GM21447 (cell line): ENCODE results near the gene ZGPAT.
A peak's percentile ranks its signal among the peaks of the same experiment; 100 is the strongest.

Experiments
- ATAC-seq: cut with Tn5 transposase; IDR thresholded peaks from one replicate; pipeline ENCODE4 v1.9.1; 2021; ENCODE audit not compliant: unreplicated experiment

ZGPAT gene

GRCh38 chr20:63733117-63733516 lies 25.3 kb downstream of the ZGPAT start:
- ATAC-seq: no peak

DNA sequence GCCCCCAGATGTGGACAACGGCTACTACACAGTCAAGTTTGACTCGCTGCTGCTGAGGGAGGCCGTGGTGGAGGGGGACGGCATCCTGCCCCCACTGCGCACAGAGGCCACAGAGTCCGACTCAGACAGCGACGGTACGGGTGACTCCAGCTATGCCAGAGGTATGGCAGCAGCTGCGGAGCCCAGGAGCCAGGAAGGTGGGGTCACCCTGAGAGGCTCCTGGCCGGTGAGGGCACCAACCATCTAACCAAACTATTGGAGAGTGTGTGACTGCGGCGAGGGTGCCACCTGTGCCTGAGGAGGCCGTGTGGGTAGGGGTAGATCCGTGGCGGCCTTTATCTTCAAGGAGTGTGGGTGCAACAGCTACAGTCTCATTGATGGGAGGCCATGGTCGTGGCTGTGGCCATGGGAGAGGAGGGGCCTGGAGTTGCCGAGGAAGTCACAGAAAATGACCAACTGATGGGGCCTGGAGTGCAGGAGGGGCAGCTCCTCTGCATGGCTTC lies 25.8 kb downstream of the ZGPAT start:
- ATAC-seq: no peak

DNA sequence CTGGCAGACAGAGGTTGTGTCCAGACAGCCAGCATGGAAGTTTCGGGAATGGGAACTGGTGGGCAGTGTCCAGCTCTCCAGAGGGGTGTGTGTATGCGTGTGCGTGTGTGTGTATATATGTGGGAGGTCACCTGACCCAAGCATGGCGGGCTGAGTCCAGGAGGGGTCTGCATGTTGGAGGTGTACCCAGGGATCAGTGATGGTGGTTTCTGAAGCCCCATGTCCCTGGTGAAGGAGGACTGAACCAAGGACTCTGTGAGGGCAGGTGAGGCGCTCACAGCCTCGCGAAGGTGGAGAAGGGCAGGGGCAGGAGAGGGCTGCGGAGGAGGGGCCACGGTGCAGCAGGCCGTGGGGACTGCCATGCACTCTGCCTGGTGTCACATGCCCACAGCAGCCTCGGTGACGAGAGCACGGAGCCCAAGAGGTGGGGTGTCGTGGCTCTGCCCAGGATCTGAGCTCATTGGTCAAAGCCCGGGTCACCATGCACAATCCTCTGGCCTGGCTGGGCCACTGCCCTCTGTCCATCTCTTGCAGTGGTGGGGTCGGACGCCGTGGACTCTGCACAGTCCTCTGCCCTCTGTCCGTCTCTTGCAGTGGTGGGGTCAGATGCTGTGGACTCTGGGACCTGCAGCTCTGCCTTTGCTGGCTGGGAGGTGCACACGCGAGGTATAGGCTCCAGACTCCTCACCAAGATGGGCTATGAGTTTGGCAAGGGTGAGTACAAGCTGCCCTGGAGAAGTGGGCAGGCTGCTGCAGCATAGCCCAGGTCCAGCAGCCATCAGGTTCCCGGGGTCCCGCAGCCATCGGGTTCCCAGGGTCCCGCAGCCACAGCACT lies 26.5 kb downstream of the ZGPAT start:
- ATAC-seq: no peak

GRCh38 chr20:63734946-63735858 lies 27.4 kb downstream of the ZGPAT start:
- no peak for ATAC-seq

GRCh38 chr20:63735859-63736718 lies 28.2 kb downstream of the ZGPAT start, which contains the start of gene LIME1:
Gene LIME1, plus strand, starts transcription at chr20:63736664. Its CDS starts 886 bp downstream, at chr20:63737550.
- ATAC-seq: no peak

DNA sequence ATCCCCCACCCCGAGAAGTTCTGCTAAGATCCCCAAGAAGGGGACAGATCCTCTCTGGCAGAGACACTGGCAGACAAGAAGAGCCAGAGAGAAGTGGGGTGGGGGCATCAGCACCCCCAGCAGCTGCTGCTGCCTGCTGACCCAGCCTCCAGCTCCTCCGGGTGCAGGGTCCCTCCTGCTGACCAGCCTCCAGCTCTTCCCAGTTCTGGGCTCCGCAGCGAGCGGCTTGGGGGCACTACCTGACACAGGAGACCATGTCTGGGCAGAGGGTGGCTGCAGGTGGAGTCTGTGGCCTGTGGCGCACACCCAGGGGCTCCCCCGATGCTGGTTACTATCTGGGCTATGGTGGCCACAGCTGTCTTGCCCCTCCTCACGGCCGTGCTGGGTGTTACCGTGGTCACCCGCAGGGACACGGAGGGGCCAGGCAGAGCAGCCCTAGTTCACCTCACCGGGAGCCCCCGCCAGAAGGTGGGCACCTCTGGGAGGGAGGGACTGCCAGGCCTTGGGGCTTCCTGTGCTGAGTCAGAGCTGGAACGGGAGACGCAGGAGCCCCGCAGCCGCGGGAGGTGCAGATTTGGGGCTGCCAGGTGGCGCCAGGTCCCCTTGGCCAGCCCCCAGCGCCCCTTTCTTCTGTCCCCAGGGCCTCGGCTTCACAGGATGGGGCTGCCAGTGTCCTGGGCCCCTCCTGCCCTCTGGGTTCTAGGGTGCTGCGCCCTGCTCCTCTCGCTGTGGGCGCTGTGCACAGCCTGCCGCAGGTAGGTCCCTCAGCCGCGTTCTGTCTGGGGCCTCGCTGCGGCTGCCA lies 29.3 kb downstream of the ZGPAT start:
- no peak for ATAC-seq

GRCh38 chr20:63737695-63737944 lies 29.8 kb downstream of the ZGPAT start:
- no peak for ATAC-seq

DNA sequence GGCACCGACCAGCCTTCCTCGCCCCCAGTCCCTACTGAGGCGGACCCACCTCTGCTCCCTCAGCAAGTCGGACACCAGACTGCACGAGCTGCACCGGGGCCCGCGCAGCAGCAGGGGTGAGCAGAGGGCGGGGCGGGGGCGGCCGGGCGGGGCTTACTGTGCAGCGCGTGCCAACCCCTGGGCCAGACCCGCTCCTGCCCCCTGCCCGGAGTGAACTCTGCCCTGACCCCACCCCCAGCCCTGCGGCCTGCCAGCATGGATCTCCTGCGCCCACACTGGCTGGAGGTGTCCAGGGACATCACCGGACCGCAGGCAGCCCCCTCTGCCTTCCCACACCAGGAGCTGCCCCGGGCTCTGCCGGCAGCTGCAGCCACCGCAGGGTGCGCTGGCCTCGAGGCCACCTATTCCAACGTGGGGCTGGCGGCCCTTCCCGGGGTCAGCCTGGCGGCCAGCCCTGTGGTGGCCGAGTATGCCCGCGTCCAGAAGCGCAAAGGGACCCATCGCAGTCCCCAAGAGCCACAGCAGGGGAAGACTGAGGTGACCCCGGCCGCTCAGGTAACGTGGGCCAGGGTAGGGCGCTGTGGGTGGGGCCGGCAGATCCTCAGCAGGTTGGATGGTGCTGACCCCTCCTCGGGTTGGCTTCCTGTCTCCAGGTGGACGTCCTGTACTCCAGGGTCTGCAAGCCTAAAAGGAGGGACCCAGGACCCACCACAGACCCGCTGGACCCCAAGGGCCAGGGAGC lies 30.3 kb downstream of the ZGPAT start:
- no peak for ATAC-seq

GRCh38 chr20:63738687-63739129 lies 30.9 kb downstream of the ZGPAT start:
- no peak for ATAC-seq

GRCh38 chr20:63739130-63740069 lies 31.6 kb downstream of the ZGPAT start, which contains the start of gene SLC2A4RG:
Gene SLC2A4RG, plus strand, starts transcription at chr20:63739776. Its CDS starts 137 bp downstream, at chr20:63739913.
- ATAC-seq: peak; percentile 34

- no peak for ATAC-seq
Observed at GRCh38 chr20:63740070-63740626, 32.3 kb downstream of the ZGPAT start.

DNA sequence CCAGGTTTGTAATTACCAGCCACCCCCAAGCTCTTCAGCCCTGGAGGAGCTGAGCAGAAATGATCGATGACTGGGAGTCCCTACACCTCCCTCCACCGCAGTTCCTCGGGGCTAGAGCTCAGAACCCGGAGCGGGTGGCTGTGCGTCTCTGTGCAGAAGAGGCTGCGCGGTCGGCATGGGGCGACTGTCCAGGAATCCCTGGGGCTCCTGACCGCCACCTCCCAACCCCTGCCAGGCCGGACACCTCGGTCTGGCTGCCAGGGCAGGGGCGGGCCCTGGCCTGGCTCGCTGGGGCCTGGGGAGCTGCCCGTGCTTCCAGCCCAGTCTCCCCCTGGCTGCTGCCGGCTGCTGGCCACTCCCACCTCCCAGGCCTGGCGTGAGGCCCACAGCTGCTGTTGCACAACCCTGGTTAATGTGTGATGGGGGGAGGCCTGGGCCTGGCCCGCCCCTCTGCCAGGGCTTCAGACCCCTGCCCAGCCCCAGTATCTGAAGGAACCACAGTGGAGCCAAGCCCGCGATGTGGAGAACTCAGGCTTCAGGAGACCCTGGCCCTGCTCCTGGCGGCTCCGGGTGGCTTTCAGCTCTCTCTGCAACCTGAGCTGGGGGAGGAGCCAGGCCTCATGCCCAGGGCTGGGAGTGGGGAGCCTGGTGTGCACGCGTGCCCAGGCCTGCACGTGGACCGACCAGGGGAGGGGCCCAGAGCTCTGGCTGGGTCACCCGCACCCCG lies 33.0 kb downstream of the ZGPAT start:
- ATAC-seq: no peak

- ATAC-seq: no peak
Observed at GRCh38 chr20:63741354-63741675, 33.5 kb downstream of the ZGPAT start.

DNA sequence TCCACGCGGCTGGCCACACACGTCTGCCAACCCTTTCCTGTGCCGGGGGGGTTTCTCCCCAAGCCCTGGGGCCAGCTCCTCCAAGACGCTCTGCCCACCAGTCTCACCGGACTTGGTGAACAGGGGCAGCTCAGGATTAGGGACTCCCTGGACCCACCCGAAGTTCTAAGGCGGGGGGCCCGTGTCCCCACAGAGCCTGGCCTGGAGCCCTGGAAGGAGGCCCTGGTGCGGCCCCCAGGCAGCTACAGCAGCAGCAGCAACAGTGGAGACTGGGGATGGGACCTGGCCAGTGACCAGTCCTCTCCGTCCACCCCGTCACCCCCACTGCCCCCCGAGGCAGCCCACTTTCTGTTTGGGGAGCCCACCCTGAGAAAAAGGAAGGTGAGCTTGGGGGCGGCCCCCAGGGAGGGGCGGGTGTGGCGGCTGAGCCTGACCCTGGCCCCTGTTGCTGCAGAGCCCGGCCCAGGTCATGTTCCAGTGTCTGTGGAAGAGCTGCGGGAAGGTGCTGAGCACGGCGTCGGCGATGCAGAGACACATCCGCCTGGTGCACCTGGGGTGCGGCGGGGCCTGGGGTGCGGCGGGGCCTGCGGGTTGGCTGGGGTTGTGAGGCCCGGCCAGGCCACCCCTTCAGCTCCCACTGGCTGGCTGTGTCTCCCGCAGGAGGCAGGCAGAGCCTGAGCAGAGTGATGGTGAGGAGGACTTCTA lies 34.0 kb downstream of the ZGPAT start:
- ATAC-seq: no peak

DNA sequence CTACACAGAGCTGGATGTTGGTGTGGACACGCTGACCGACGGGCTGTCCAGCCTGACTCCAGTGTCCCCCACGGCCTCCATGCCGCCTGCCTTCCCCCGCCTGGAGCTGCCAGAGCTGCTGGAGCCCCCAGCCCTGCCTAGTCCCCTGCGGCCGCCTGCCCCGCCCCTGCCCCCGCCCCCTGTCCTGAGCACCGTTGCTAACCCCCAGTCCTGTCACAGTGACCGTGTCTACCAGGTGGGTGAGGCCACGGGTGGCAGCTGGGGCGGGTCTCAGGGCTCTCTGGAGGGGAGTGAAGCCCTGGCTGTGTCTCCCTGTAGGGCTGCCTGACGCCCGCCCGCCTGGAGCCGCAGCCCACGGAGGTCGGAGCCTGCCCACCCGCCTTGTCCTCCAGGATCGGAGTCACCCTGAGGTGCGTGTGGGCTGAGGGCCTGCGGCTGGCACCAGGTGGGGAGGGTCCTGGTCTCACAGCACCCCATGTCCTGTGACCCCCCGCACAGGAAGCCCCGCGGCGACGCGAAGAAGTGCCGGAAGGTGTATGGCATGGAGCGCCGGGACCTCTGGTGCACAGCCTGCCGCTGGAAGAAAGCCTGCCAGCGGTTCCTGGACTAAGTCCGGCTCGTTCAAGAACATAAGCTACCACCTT lies 34.7 kb downstream of the ZGPAT start:
- ATAC-seq: no peak
